Heart left ventricle (tissue), 16 donors: ENCODE results near the gene HIC1. TPM values are rescaled to one million over a fixed set of nuclear protein-coding genes. Genes with fewer than 3 reads are reported as not detected.

Experiments
- ATAC-seq, 4 donors: fragments of 200-7000 bp; cut with Tn5 transposase; one replicate each; pipeline ENCODE4 v1.9.1; 2020 to 2022; ENCODE audit warnings: moderate library complexity in 4 of 4, mild to moderate bottlenecking in 3 of 4, moderate number of reproducible peaks in 1 of 4
- DNase-seq, 5 donors: peaks; one replicate each; pipeline ENCODE4 v3.0.0-alpha.2; 2020
- H3K27ac ChIP-seq, 12 donors: fragments of 200-600 bp; sonication (generic) in 4 of 12; one replicate each; pipeline versions ENCODE4 v1.5.0 to v1.8.0; 2016 to 2022; ENCODE audit warnings: mild to moderate bottlenecking in 2 of 12
- H3K27me3 ChIP-seq, 9 donors: fragments of 200-600 bp; sonication (generic) in 2 of 9; one replicate each; pipeline versions ENCODE4 v1.5.1 to v1.8.0; 2016 to 2022; ENCODE audit warnings: mild to moderate bottlenecking in 3 of 9
- H3K36me3 ChIP-seq, 9 donors: fragments of 200-600 bp; sonication (generic) in 2 of 9; one replicate each; pipeline versions ENCODE4 v1.5.0 to v1.8.0; 2018 to 2022; ENCODE audit warnings: mild to moderate bottlenecking in 2 of 9
- H3K4me1 ChIP-seq, 12 donors: fragments of 200-600 bp; sonication (generic) in 4 of 12; one replicate each; pipeline versions ENCODE4 v1.5.0 to v1.8.0; 2016 to 2022; ENCODE audit warnings: mild to moderate bottlenecking in 3 of 12
- H3K4me3 ChIP-seq, 12 donors: fragments of 200-600 bp; sonication (generic) in 4 of 12; one replicate each; pipeline versions ENCODE4 v1.5.0 to v1.8.0; 2017 to 2022; ENCODE audit warnings: mild to moderate bottlenecking in 9 of 12, moderate library complexity in 4 of 12
- H3K9me3 ChIP-seq, 12 donors: fragments of 200-600 bp; sonication (generic) in 4 of 12; one replicate each; pipeline versions ENCODE4 v1.5.0 to v1.8.0; 2016 to 2022; ENCODE audit warnings: mild to moderate bottlenecking in 1 of 12
- CTCF ChIP-seq, 12 donors: fragments of 200-600 bp; sonication (generic) in 4 of 12; IDR thresholded peaks; one replicate each; pipeline versions ENCODE4 v1.5.0 to v1.8.0; 2018 to 2022; ENCODE audit warnings: antibody characterized with exemption in 12 of 12, mild to moderate bottlenecking in 5 of 12
- POLR2A ChIP-seq, 2 donors: fragments of 450-650 bp; IDR thresholded peaks; one replicate each; pipeline ENCODE4 v1.6.1; 2017; ENCODE audit warnings: antibody characterized with exemption in 2 of 2, mild to moderate bottlenecking in 2 of 2, moderate library complexity in 2 of 2
- WGBS, 4 donors: extraction: QIAGEN DNeasy Blood & Tissue Kit in 2 of 4; methylation state at CpG; one replicate each; pipeline versions ENCODE4 v1.1.5 to v1.1.7; 2013 to 2018; 5-methylcytosine and 5-hydroxymethylcytosine counted together
- intact Hi-C, 10 donors: fragments of 100-400 bp; cut with DNase I; formaldehyde crosslinking; loops; one replicate each; pipeline versions ENCODE4 v1.11.1 to v1.14.2; 2022
- polyA plus RNA-seq, 2 donors: library from polyadenylated mRNA; stranded (reverse); fragments of 200-250 nt; gene quantifications; one replicate each; pipeline ENCODE4 v1.2.3, GENCODE V29; 2013
- total RNA-seq, 9 donors: library from RNA; depleted of rRNA in 2 of 9; stranded (reverse); fragments of >200 nt in 2 of 9; fragmentation: NEBNext Ultra II Directional in 3 of 9; extraction: Animal tissue kit (Norgen Biotek cat#: 25700) in 3 of 9; gene quantifications; one replicate each; pipeline versions ENCODE4 v1.1.0 to v1.2.4, GENCODE V29; 2016 to 2023
- donor health status: ischemic (EF 13 %, LVEDD 7.1; RV severe dilation, severe dysfunction).
- donor health status: healthy with polysubstance abuse.
- donor health status: DM: no; HTN: yes; CAD: no.
- donor health status: DM: no; HTN: no; CAD: no.
- donor health status: ischemic (EF 25% LVEDD 6.9; RV normal size, moderate dysfunction).
- donor health status: ischemic (EF 25% LVEDD 5.7; RV mildly dilated, moderate dysfunction).
- donor health status: healthy.
- donor health status: DM: yes; HTN: yes; CAD: no.
- donor health status: ischemic (EF 35%, LVEDD 5.7; RV mildly dilated, moderate dysfunction).
- donor health status: nonischemic (EF 11% LVEDD 7.7; RV severe dilation, severe dysfunction).
- donor health status: DM: yes; HTN: yes; CAD: no.
- donor health status: PGD.
- donor health status: ischemic (EF 29% LVEDD 5.4; RV normal size, mild dysfunction).
- donor health status: nonischemic (EF 23%, LVEDD 6.1; RV moderate dilation, normal function).

HIC1 gene
- total and polyA plus RNA-seq, 11 donors: 8.3 to 29.6 (median 14.2) TPM

DNA sequence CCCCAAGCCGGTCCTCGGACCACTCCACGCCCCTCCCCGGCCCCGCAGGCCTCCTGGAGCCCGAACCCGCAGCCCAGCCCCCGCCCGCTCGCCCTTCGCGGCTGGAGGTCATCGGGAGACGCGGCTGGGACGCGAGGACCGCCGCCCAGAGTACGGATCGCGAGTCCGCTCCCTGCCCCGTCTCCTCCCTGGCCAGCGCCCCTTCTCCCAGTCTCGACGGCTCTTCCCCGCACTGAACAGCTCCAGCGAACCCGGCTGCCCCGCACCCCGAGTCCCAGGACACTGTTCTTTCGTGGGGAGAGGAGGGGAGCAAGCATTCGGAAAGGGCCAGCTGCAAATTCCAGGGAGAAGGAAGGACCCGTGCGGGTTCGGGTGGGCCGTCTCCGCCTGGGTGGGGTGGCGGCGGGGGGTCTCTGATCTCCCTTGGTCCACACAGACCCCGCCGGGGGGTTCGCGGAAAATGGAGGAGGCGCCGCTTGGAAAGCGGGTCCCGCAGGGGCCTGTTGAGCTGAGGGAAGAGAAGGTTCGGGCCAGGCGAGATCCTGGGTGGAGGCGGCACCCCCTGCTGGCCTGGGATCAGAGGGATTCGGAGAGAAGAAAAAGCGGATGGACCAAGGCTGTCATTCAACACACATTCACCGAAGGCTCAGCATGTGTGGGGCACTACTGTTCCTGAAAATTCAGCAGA lies 29.1 kb upstream of the HIC1 start:
- H3K36me3 ChIP-seq: no peaks in the 10 kb centered on the region
- DNase-seq (peak; percentile 75 to 85 (median 81)), ATAC-seq (peak; percentile 38 to 65 (median 58))
- 1 to 2% (median 1%) methylated on average over 17 to 55 of the region's 55 CpGs for WGBS, 4 donors
- H3K4me1 ChIP-seq: peaks cover 5 to 51% (median 30%) of the 10 kb centered on the region in 12 donors
- peak overlapping the region in 11 of 12 donors; percentile 39 to 88 (median 64) for H3K27ac ChIP-seq
- H3K9me3 ChIP-seq: no peaks in the 10 kb centered on the region
- intact Hi-C loops: loop anchor here (1.0 to 10.0 kb wide), 12 partner anchors 53 to 373 kb away; partner anchors contain the start of gene WDR81 (in 1 of the 10)
- TF ChIP-seq POLR2A (IDR thresholded peaks at IDR 0.05): no peak
- TF ChIP-seq CTCF (IDR thresholded peaks at IDR 0.05): peak; percentile 50 to 84 (median 72)
- H3K4me3 ChIP-seq: peak overlapping the region; percentile 35 to 85 (median 62)
- peaks cover 0 to 51% (median 0%) of the 10 kb centered on the region in 9 donors for H3K27me3 ChIP-seq

DNA sequence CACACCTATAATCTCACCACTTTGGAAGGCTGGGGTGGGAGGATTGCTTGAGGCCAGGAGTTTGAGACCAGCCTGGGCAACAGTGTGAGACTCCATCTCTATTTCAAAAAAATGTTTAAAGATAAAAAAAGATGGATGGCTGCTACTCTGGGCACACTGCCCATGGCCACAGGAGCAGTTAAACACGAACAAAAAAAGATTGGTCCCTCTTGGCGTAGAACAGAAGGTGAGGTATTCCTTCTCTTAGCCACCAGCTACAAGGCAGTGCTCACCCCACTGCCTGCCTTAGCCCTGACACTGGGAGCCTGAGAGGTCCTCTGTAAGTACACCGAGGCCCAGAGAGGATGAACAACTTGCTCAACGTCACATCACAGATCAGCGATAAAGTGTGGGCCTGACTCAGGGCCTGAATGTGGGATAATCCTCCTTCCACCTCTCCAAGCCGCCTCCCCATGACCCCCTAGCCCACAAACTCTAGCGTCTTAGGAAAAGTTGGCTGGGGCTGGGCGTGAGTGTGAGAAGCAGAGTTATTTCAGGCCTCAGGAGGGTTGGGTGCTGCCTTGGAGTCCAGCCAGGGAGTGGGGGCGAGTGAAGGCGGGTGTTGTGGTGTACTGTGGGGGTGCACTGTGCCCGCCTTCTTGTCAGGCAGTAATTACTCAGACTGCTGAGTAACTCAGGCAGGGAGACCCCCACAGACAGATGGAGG lies 27.2 kb upstream of the HIC1 start:
- TF ChIP-seq CTCF (IDR thresholded peaks at IDR 0.05) (no peak), POLR2A (IDR thresholded peaks at IDR 0.05) (no peak)
- DNase-seq (no peak), ATAC-seq (no peak)
- 53 to 60% (median 54%) methylated on average over 11 of the region's 11 CpGs for WGBS, 4 donors
- H3K27me3 ChIP-seq: peaks cover 0 to 50% (median 0%) of the 10 kb centered on the region in 9 donors
- H3K36me3 ChIP-seq: peaks cover 0 to 4% (median 0%) of the 10 kb centered on the region in 9 donors
- H3K27ac ChIP-seq: no peak overlapping the region
- H3K9me3 ChIP-seq: no peaks in the 10 kb centered on the region
- peaks cover 10 to 67% (median 39%) of the 10 kb centered on the region in 12 donors for H3K4me1 ChIP-seq
- H3K4me3 ChIP-seq: no peak overlapping the region
- intact Hi-C loops: loop anchor here in 4 of 10 donors (2.0 to 10.0 kb wide), 9 partner anchors 55 to 375 kb away; partner anchors contain the start of gene WDR81 (in 1 of the 4)

GRCh38 chr17:2028234-2028614 lies 26.7 kb upstream of the HIC1 start:
- Histone ChIP-seq H3K4me1 (peaks cover 10 to 67% (median 39%) of the 10 kb centered on the region in 12 donors), H3K36me3 (peaks cover 0 to 7% (median 0%) of the 10 kb centered on the region in 9 donors), H3K4me3 (no peak overlapping the region), H3K27me3 (peaks cover 0 to 47% (median 0%) of the 10 kb centered on the region in 9 donors), H3K27ac (no peak overlapping the region), H3K9me3 (no peaks in the 10 kb centered on the region)
- ATAC-seq (no peak), DNase-seq (no peak)
- TF ChIP-seq CTCF (IDR thresholded peaks at IDR 0.05) (no peak), POLR2A (IDR thresholded peaks at IDR 0.05) (no peak)
- WGBS, 4 donors: 79 to 96% (median 87%) methylated on average over 4 to 5 of the region's 5 CpGs
- intact Hi-C loops: loop anchor here in 3 of 10 donors (2.0 to 10.0 kb wide), 8 partner anchors 56 to 376 kb away; partner anchors contain the start of gene WDR81 (in 1 of the 3)

GRCh38 chr17:2028737-2029136 lies 26.2 kb upstream of the HIC1 start:
- Histone ChIP-seq H3K36me3 (peaks cover 0 to 12% (median 5%) of the 10 kb centered on the region in 9 donors), H3K27ac (no peak overlapping the region), H3K9me3 (no peaks in the 10 kb centered on the region), H3K4me1 (peaks cover 10 to 62% (median 38%) of the 10 kb centered on the region in 12 donors), H3K27me3 (peaks cover 0 to 43% (median 0%) of the 10 kb centered on the region in 9 donors), H3K4me3 (no peak overlapping the region)
- ATAC-seq (no peak), DNase-seq (no peak)
- WGBS, 4 donors: 44 to 52% (median 50%) methylated on average over 4 to 6 of the region's 6 CpGs
- intact Hi-C loops: loop anchor here in 3 of 10 donors (2.0 to 10.0 kb wide), 8 partner anchors 56 to 376 kb away; partner anchors contain the start of gene WDR81 (in 1 of the 3)
- no peak for TF ChIP-seq CTCF (IDR thresholded peaks at IDR 0.05)
- TF ChIP-seq POLR2A (IDR thresholded peaks at IDR 0.05): no peak
